ENCODE measurements around the gene PRKCH.

- TF ChIP-seq, protein P1, sequence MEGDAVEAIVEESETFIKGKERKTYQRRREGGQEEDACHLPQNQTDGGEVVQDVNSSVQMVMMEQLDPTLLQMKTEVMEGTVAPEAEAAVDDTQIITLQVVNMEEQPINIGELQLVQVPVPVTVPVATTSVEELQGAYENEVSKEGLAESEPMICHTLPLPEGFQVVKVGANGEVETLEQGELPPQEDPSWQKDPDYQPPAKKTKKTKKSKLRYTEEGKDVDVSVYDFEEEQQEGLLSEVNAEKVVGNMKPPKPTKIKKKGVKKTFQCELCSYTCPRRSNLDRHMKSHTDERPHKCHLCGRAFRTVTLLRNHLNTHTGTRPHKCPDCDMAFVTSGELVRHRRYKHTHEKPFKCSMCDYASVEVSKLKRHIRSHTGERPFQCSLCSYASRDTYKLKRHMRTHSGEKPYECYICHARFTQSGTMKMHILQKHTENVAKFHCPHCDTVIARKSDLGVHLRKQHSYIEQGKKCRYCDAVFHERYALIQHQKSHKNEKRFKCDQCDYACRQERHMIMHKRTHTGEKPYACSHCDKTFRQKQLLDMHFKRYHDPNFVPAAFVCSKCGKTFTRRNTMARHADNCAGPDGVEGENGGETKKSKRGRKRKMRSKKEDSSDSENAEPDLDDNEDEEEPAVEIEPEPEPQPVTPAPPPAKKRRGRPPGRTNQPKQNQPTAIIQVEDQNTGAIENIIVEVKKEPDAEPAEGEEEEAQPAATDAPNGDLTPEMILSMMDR (IDR thresholded peaks at IDR 0.05), result no peak
- no peak for TF ChIP-seq ZFX (IDR thresholded peaks at IDR 0.05; ENCODE audit: borderline replicate concordance)
These were observed 252.6 kb downstream of the PRKCH start for GRCh38 chr14:61573748-61574513.

Measured in 22Rv1 (cell line).